ENCODE measurements around the gene NEK10.
"Not testable (repeated sequence)": the region's sequence is repeated elsewhere in the genome, so short reads cannot be mapped to it uniquely, and the experiment has no call there.

NEK10 gene

GRCh38 chr3:27368831-27369607 lies at the start of gene NEK10:
Gene NEK10, minus strand, starts transcription at chr3:27369383. Its CDS starts 16,501 bp downstream, at chr3:27352882.
- peak; percentile 99 for DNase-seq (ENCODE audit: low spot score)
- peak; percentile 82 for FAIRE-seq

GRCh38 chr3:27415202-27415601 lies 46.0 kb upstream of the NEK10 start:
- FAIRE-seq (no peak), DNase-seq (ENCODE audit: low spot score) (no peak)

- DNase-seq (ENCODE audit: low spot score) = no peak
- no peak for FAIRE-seq
Measured at GRCh38 chr3:27392950-27393679, 23.9 kb upstream of the NEK10 start.

- DNase-seq (ENCODE audit: low spot score); FAIRE-seq: not testable (repeated sequence)
Measured at GRCh38 chr3:27392414-27392813, 23.2 kb upstream of the NEK10 start.

GRCh38 chr3:27391796-27392195 lies 22.6 kb upstream of the NEK10 start:
- FAIRE-seq (no peak), DNase-seq (ENCODE audit: low spot score) (no peak)

GRCh38 chr3:27387625-27388024 lies 18.4 kb upstream of the NEK10 start:
- FAIRE-seq (no peak), DNase-seq (ENCODE audit: low spot score) (no peak)

- FAIRE-seq = no peak
- no peak for DNase-seq (ENCODE audit: low spot score)
Measured at GRCh38 chr3:27385504-27385903, 16.3 kb upstream of the NEK10 start.

GRCh38 chr3:27384191-27384590 lies 15.0 kb upstream of the NEK10 start:
- no peak for FAIRE-seq

GRCh38 chr3:27380433-27381357 lies 11.5 kb upstream of the NEK10 start:
- no peak for FAIRE-seq
- DNase-seq (ENCODE audit: low spot score) = no peak

More at GRCh38 chr3:27384191-27384590, 15.0 kb upstream of the NEK10 start:
- no peak for DNase-seq (ENCODE audit: low spot score)

GRCh38 chr3:27378331-27378730 lies 9.1 kb upstream of the NEK10 start:
- no peak for FAIRE-seq
- no peak for DNase-seq (ENCODE audit: low spot score)

- FAIRE-seq = no peak
- no peak for DNase-seq (ENCODE audit: low spot score)
Measured at GRCh38 chr3:27376109-27376772, 7.1 kb upstream of the NEK10 start.

GRCh38 chr3:27366062-27366591 lies 3.1 kb downstream of the NEK10 start:
- FAIRE-seq (no peak), DNase-seq (ENCODE audit: low spot score) (no peak)

GRCh38 chr3:27360113-27361078 lies 8.8 kb downstream of the NEK10 start:
- FAIRE-seq = no peak
- DNase-seq (ENCODE audit: low spot score) = no peak

- no peak for DNase-seq (ENCODE audit: low spot score)
- no peak for FAIRE-seq
Measured at GRCh38 chr3:27358372-27358771, 10.8 kb downstream of the NEK10 start.

GRCh38 chr3:27357665-27358258 lies 11.4 kb downstream of the NEK10 start:
- FAIRE-seq (no peak), DNase-seq (ENCODE audit: low spot score) (peak; percentile 54)

- no peak for FAIRE-seq
Measured at GRCh38 chr3:27356976-27357375, 12.2 kb downstream of the NEK10 start.

GRCh38 chr3:27354588-27355203 lies 14.5 kb downstream of the NEK10 start:
- FAIRE-seq (no peak), DNase-seq (ENCODE audit: low spot score) (no peak)

More at GRCh38 chr3:27356976-27357375, 12.2 kb downstream of the NEK10 start:
- no peak for DNase-seq (ENCODE audit: low spot score)

GRCh38 chr3:27354161-27354560 lies 15.0 kb downstream of the NEK10 start:
- FAIRE-seq = no peak
- DNase-seq (ENCODE audit: low spot score) = no peak

- FAIRE-seq = no peak
Measured at GRCh38 chr3:27353221-27353620, 16.0 kb downstream of the NEK10 start.

More at GRCh38 chr3:27353221-27353620, 16.0 kb downstream of the NEK10 start:
- no peak for DNase-seq (ENCODE audit: low spot score)
